K562 (cell line): ENCODE measurements around the gene BARX2. TPM values are rescaled to one million over a fixed set of nuclear protein-coding genes. Genes with fewer than 3 reads are reported as not detected.

ENCODE experiments used
- ATF7 ChIP-seq: fragments of 450-650 bp; IDR thresholded peaks from 2 replicates; pipeline ENCODE4 v1.7.1; 2014; ENCODE audit warnings: mild to moderate bottlenecking, moderate library complexity
- CREB1 ChIP-seq, 2 experiments: sonication (generic) in 1 of 2; formaldehyde crosslinking in 1 of 2; IDR thresholded peaks; 2 replicates each; pipeline versions ENCODE4 v1.6.1 to v1.8.0; 2012 to 2022; ENCODE audit warnings: inconsistent platforms in 1 of 2, mild to moderate bottlenecking in 1 of 2, missing genetic modification reagents in 1 of 2, moderate library complexity in 1 of 2
- HNRNPL ChIP-seq: fragments of 200-400 bp; formaldehyde crosslinking; IDR thresholded peaks from 2 replicates; pipeline ENCODE4 v1.6.1; 2017; ENCODE audit warnings: low read depth, mild to moderate bottlenecking, low read length
- PYGO2 ChIP-seq: fragments of 450-650 bp; IDR thresholded peaks from 2 replicates; pipeline ENCODE4 v1.6.1; 2016; ENCODE audit warnings: mild to moderate bottlenecking, missing genetic modification characterization, moderate library complexity, missing compliant biosample characterization
- SMC3 ChIP-seq: conservative IDR thresholded peaks from 2 replicates; pipeline ENCODE4 v1.6.1; 2011; ENCODE audit warnings: low read depth, low read length, improper control_type of control experiment; ENCODE audit not compliant: insufficient read depth
- TBL1XR1 ChIP-seq, 2 experiments: IDR thresholded peaks; 2 replicates each; pipeline ENCODE4 v1.6.1; 2012; ENCODE audit warnings: improper control_type of control experiment in 2 of 2, low read length in 2 of 2, mild to moderate bottlenecking in 1 of 2
- ZFP30 ChIP-seq: fragments of 250-450 bp; sonication (Bioruptor Pico); IDR thresholded peaks from 2 replicates; pipeline ENCODE4 v1.8.0; 2022; ENCODE audit warnings: moderate library complexity, mild to moderate bottlenecking, inconsistent platforms, borderline replicate concordance
- ZNF212 ChIP-seq: fragments of 450-650 bp; formaldehyde crosslinking; IDR thresholded peaks from 2 replicates; pipeline ENCODE4 v1.4.0; 2020; ENCODE audit warnings: mild to moderate bottlenecking
- polyA plus RNA-seq, 8 experiments: library from polyadenylated mRNA; depleted of rRNA in 4 of 8; stranded (reverse) in 5 of 8; unstranded in 3 of 8; fragments of >200 nt; fragmentation: Nextera tagmentation in 2 of 8; fragmentation: Illumina TruSeq in 1 of 8; extraction: Ambion mirVana in 2 of 8; extraction: Trizol in 1 of 8; gene quantifications; 2 replicates each; pipeline versions ENCODE4 v1.2.1 to v1.2.3, GENCODE V29; 2011 to 2014; ENCODE audit warnings: inconsistent platforms in 1 of 8, missing spikeins in 1 of 8
- total RNA-seq, 7 experiments: library from RNA; depleted of rRNA in 6 of 7; stranded (reverse); fragments of >200 nt in 6 of 7; fragmentation: Illumina TruSeq in 2 of 7; extraction: Trizol in 2 of 7; gene quantifications; 2 replicates each; pipeline versions ENCODE4 v1.2.1 to v1.2.3, GENCODE V29; 2011 to 2021; ENCODE audit warnings: low replicate concordance in 1 of 7
- TF ChIP-seq, protein P1 (sequence below), 2 experiments: IDR thresholded peaks; 2 replicates each; pipeline ENCODE4 v1.6.1; 2011; ENCODE audit warnings: borderline replicate concordance in 1 of 2, control low read depth in 1 of 2, low read depth in 1 of 2, low read length in 1 of 2, mild to moderate bottlenecking in 1 of 2, mixed read lengths in 1 of 2, moderate library complexity in 1 of 2; ENCODE audit not compliant: insufficient read depth in 1 of 2, insufficient read length in 1 of 2, poor library complexity in 1 of 2, severe bottlenecking in 1 of 2; ENCODE audit errors: extremely low read depth in 1 of 2
- TF ChIP-seq, protein P2 (sequence below), 3 experiments: IDR thresholded peaks in 2 of 3; conservative IDR thresholded peaks in 1 of 3; 2 replicates each; pipeline ENCODE4 v1.5.1; 2011 to 2012; ENCODE audit warnings: low read length in 3 of 3, mild to moderate bottlenecking in 3 of 3, control low read depth in 2 of 3, improper control_type of control experiment in 1 of 3, inconsistent platforms in 1 of 3, low read depth in 1 of 3, mixed read lengths in 1 of 3, moderate library complexity in 1 of 3; ENCODE audit not compliant: insufficient read depth in 2 of 3
- TF ChIP-seq, protein P3 (sequence below), 2 experiments: fragments of 150-350 bp in 1 of 2; IDR thresholded peaks; 2 replicates each; pipeline ENCODE4 v1.6.1; 2012 to 2016; ENCODE audit warnings: low read depth in 2 of 2, low read length in 2 of 2, mild to moderate bottlenecking in 1 of 2, moderate library complexity in 1 of 2

Gene BARX2
- total and polyA plus RNA-seq, 9 of the 15 experiments (the other 6 are each of a cell fraction or from before 2014, with no cell fraction given) = not detected

DNA sequence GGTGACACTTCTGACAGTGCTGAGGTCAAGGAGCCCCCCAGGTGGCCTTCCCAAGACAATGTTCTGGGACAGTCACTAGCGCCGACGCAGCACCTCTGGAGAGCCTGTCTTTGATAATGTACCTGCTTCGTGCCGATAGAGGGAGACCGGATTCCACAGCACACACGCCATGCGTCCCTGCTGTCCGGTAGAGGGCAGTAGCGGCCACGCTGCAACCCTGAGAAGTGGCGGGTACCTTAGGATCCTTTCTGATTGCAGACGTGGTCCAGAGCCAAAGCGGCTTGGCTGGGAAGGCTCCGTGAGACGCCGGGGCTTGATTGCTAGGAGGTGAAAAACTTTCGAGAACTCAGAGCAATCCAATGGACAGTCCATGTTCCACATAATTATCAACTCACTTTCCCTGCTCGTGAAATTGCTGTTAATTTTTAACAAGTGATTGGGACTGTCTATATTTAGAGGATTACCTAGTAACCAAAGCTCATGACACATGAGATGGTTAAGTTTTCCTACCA is 11.4 kb upstream of the BARX2 start (continued):
- TF ChIP-seq ZNF212 = no peak
- no peak for TF ChIP-seq ZFP30 (CRISPR knock-in tag)
- peak; percentile 96 for TF ChIP-seq SMC3
- TF ChIP-seq, protein P1, sequence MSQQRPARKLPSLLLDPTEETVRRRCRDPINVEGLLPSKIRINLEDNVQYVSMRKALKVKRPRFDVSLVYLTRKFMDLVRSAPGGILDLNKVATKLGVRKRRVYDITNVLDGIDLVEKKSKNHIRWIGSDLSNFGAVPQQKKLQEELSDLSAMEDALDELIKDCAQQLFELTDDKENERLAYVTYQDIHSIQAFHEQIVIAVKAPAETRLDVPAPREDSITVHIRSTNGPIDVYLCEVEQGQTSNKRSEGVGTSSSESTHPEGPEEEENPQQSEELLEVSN (IDR thresholded peaks at IDR 0.05; ENCODE audit: borderline replicate concordance in 1 of 2, extremely low read depth in 1 of 2, insufficient read depth in 1 of 2, insufficient read length in 1 of 2, low read depth in 1 of 2, low read length in 1 of 2, poor library complexity in 1 of 2, severe bottlenecking in 1 of 2) = peak; percentile 14 to 54
- no peak for TF ChIP-seq HNRNPL
- peak; percentile 53 for TF ChIP-seq CREB1 (IDR thresholded peaks at IDR 0.05)
- peak; percentile 66 for TF ChIP-seq CREB1 (CRISPR knock-in tag; IDR thresholded peaks at IDR 0.05)
- TF ChIP-seq TBL1XR1 (IDR thresholded peaks at IDR 0.05; ENCODE audit: low read length in 2 of 2) = 0 out of 4 replicates have a peak, but pooled peaks of 1 of the 2 experiments have one; percentile 5
- TF ChIP-seq ATF7 = 0 out of 2 replicates have a peak, but pooled peaks have one; percentile 23
- TF ChIP-seq, protein P2, sequence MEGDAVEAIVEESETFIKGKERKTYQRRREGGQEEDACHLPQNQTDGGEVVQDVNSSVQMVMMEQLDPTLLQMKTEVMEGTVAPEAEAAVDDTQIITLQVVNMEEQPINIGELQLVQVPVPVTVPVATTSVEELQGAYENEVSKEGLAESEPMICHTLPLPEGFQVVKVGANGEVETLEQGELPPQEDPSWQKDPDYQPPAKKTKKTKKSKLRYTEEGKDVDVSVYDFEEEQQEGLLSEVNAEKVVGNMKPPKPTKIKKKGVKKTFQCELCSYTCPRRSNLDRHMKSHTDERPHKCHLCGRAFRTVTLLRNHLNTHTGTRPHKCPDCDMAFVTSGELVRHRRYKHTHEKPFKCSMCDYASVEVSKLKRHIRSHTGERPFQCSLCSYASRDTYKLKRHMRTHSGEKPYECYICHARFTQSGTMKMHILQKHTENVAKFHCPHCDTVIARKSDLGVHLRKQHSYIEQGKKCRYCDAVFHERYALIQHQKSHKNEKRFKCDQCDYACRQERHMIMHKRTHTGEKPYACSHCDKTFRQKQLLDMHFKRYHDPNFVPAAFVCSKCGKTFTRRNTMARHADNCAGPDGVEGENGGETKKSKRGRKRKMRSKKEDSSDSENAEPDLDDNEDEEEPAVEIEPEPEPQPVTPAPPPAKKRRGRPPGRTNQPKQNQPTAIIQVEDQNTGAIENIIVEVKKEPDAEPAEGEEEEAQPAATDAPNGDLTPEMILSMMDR (IDR thresholded peaks at IDR 0.05 in 2 of 3, conservative IDR thresholded peaks at IDR 0.05 in 1 of 3; ENCODE audit: insufficient read depth in 2 of 3, low read depth in 1 of 3, low read length in 3 of 3) = peak; percentile 99 to 100 (median 100)
- no peak for TF ChIP-seq PYGO2 (tag)
- TF ChIP-seq, protein P3, sequence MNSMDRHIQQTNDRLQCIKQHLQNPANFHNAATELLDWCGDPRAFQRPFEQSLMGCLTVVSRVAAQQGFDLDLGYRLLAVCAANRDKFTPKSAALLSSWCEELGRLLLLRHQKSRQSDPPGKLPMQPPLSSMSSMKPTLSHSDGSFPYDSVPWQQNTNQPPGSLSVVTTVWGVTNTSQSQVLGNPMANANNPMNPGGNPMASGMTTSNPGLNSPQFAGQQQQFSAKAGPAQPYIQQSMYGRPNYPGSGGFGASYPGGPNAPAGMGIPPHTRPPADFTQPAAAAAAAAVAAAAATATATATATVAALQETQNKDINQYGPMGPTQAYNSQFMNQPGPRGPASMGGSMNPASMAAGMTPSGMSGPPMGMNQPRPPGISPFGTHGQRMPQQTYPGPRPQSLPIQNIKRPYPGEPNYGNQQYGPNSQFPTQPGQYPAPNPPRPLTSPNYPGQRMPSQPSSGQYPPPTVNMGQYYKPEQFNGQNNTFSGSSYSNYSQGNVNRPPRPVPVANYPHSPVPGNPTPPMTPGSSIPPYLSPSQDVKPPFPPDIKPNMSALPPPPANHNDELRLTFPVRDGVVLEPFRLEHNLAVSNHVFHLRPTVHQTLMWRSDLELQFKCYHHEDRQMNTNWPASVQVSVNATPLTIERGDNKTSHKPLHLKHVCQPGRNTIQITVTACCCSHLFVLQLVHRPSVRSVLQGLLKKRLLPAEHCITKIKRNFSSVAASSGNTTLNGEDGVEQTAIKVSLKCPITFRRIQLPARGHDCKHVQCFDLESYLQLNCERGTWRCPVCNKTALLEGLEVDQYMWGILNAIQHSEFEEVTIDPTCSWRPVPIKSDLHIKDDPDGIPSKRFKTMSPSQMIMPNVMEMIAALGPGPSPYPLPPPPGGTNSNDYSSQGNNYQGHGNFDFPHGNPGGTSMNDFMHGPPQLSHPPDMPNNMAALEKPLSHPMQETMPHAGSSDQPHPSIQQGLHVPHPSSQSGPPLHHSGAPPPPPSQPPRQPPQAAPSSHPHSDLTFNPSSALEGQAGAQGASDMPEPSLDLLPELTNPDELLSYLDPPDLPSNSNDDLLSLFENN (IDR thresholded peaks at IDR 0.05; ENCODE audit: low read depth in 2 of 2, low read length in 2 of 2) = no peak
